K562 (cell line): ENCODE data around the gene SIK3. TPM values are rescaled to one million over a fixed set of nuclear protein-coding genes. Genes with fewer than 3 reads are reported as not detected.

Source experiments
- ATAC-seq: fragments of 200-7000 bp; cut with Tn5 transposase; 3 replicates; pipeline ENCODE4 v1.9.1; 2020; ENCODE audit warnings: moderate library complexity
- BruUV-seq: library from RNA; stranded (reverse); fragments of 400-500 nt; replicated peaks from 2 replicates; lab custom pipeline; 2021; lab: Mats Ljungman, UMichigan
- CTCF ChIA-PET: fragments of 300-600 bp; formaldehyde crosslinking; extraction: SDS; loops from one replicate; lab custom pipeline; 2021; ENCODE audit warnings: low intra/inter-chr PET ratio; lab: Yijun Ruan, JAX
- POLR2A ChIA-PET: fragments of 300-600, 350-650 bp; sonication (Branson Sonifier 250); formaldehyde crosslinking; extraction: SDS; loops from one replicate; lab custom pipeline; 2021; ENCODE audit warnings: antibody characterized with exemption, inconsistent platforms; lab: Yijun Ruan, JAX
- DNase-seq, 4 experiments: peaks; one replicate each; pipeline versions ENCODE4 v3.0.0 to v3.0.0-alpha.2; 2011 to 2018; ENCODE audit warnings: low spot score in 3 of 4, mixed read lengths in 3 of 4; ENCODE audit errors: extremely low read depth in 1 of 4
- FAIRE-seq: peaks from 2 replicates; lab custom pipeline; 2011; peaks lifted over from hg19 to GRCh38; lab: Jason Lieb, UNC
- H2AFZ ChIP-seq: 2 replicates; pipeline ENCODE4 v1.6.0; 2011; ENCODE audit warnings: low read depth, low read length, control low read depth, inconsistent platforms
- H3K27ac ChIP-seq: fragments of 200-600 bp; 3 replicates; pipeline ENCODE4 v1.8.0; 2011; ENCODE audit warnings: low read depth, mild to moderate bottlenecking, control low read depth, inconsistent platforms, low read length, moderate library complexity, mixed read lengths; ENCODE audit errors: extremely low read depth
- H3K27me3 ChIP-seq, 2 experiments: fragments of 300-600 bp in 1 of 2; 2 replicates in 1 of 2; 3 replicates in 1 of 2; pipeline versions ENCODE4 v1.6.0 to v1.8.0; 2011; ENCODE audit warnings: inconsistent platforms in 2 of 2, low read length in 2 of 2, mild to moderate bottlenecking in 1 of 2, mixed read lengths in 1 of 2, moderate library complexity in 1 of 2; ENCODE audit not compliant: control insufficient read depth in 2 of 2, insufficient read depth in 2 of 2
- H3K36me3 ChIP-seq: fragments of 300-600 bp; 3 replicates; pipeline ENCODE4 v1.8.0; 2011; ENCODE audit warnings: mild to moderate bottlenecking, low read length, inconsistent platforms; ENCODE audit not compliant: control insufficient read depth, insufficient read depth
- H3K4me1 ChIP-seq, 2 experiments: fragments of 200-600 bp in 1 of 2; replicated peaks in 1 of 2; 2 replicates in 1 of 2; 3 replicates in 1 of 2; pipeline versions ENCODE4 v1.5.1 to v1.8.0; 2011; ENCODE audit warnings: inconsistent platforms in 2 of 2, low read length in 2 of 2, mild to moderate bottlenecking in 1 of 2, mixed read lengths in 1 of 2, moderate library complexity in 1 of 2; ENCODE audit not compliant: control insufficient read depth in 2 of 2, insufficient read depth in 2 of 2
- H3K4me2 ChIP-seq: 2 replicates; pipeline ENCODE4 v1.6.1; 2011; ENCODE audit warnings: low read length, control low read depth, inconsistent platforms, mixed read lengths; ENCODE audit not compliant: insufficient read depth
- H3K4me3 ChIP-seq: fragments of 200-600 bp; sonication (generic), shearing (Covaris generic); 2 replicates; pipeline ENCODE4 v1.5.1; 2016; ENCODE audit warnings: control low read depth, inconsistent platforms
- H3K79me2 ChIP-seq: fragments of 200-600 bp; 3 replicates; pipeline ENCODE4 v1.8.0; 2011; ENCODE audit warnings: low read length, inconsistent platforms; ENCODE audit not compliant: control insufficient read depth, insufficient read depth
- H3K9ac ChIP-seq, 2 experiments: 2 replicates each; pipeline versions ENCODE4 v1.6.0 to v1.6.1; 2011; ENCODE audit warnings: low read depth in 2 of 2, low read length in 2 of 2, control low read depth in 1 of 2, inconsistent platforms in 1 of 2, mild to moderate bottlenecking in 1 of 2, mixed read lengths in 1 of 2; ENCODE audit not compliant: insufficient read depth in 1 of 2
- H3K9me1 ChIP-seq: one replicate; pipeline ENCODE4 v1.6.0; 2011; ENCODE audit warnings: inconsistent platforms, mild to moderate bottlenecking, low read length, moderate library complexity; ENCODE audit not compliant: control insufficient read depth, insufficient read depth
- H3K9me3 ChIP-seq: replicated peaks from 2 replicates; pipeline ENCODE4 v1.5.1; 2011; ENCODE audit warnings: low read depth, low read length, inconsistent platforms; ENCODE audit not compliant: control insufficient read depth, insufficient read depth
- H4K20me1 ChIP-seq: replicated peaks from 2 replicates; pipeline ENCODE4 v1.6.1; 2011; ENCODE audit warnings: low read length, inconsistent platforms, mixed read lengths; ENCODE audit not compliant: control insufficient read depth, insufficient read depth
- ATF3 ChIP-seq, 2 experiments: fragments of 450-650 bp in 1 of 2; sonication (generic) in 1 of 2; formaldehyde crosslinking in 1 of 2; IDR thresholded peaks in 1 of 2; conservative IDR thresholded peaks in 1 of 2; 2 replicates each; pipeline versions ENCODE4 v1.6.1 to v1.8.1; 2016 to 2023; ENCODE audit warnings: mild to moderate bottlenecking in 2 of 2, moderate library complexity in 2 of 2, inconsistent platforms in 1 of 2, missing genetic modification reagents in 1 of 2
- CBFB ChIP-seq: sonication (generic); formaldehyde crosslinking; IDR thresholded peaks from 2 replicates; pipeline ENCODE4 v1.4.0; 2020; ENCODE audit warnings: mild to moderate bottlenecking, missing genetic modification reagents
- RBM25 ChIP-seq: fragments of 200-400 bp; formaldehyde crosslinking; IDR thresholded peaks from 2 replicates; pipeline ENCODE4 v1.6.1; 2018; ENCODE audit warnings: low read length, low read depth, moderate library complexity; ENCODE audit not compliant: severe bottlenecking
- ZNF121 ChIP-seq: sonication (generic); formaldehyde crosslinking; conservative IDR thresholded peaks from 2 replicates; pipeline ENCODE4 v1.8.0; 2022; ENCODE audit warnings: missing genetic modification reagents
- ZNF224 ChIP-seq: sonication (generic); formaldehyde crosslinking; IDR thresholded peaks from 2 replicates; pipeline ENCODE4 v1.8.0; 2022; ENCODE audit warnings: mild to moderate bottlenecking, missing genetic modification reagents
- ZNF695 ChIP-seq: fragments of 450-650 bp; formaldehyde crosslinking; IDR thresholded peaks from 2 replicates; pipeline ENCODE4 v1.4.0; 2020; ENCODE audit warnings: mild to moderate bottlenecking, moderate library complexity
- ZNF717 ChIP-seq: fragments of 250-450 bp; sonication (Bioruptor Pico); IDR thresholded peaks from 2 replicates; pipeline ENCODE4 v1.5.0; 2021
- WGBS: fragments of 100-300 bp; shearing (Covaris generic); methylation state at CpG from one replicate; pipeline ENCODE4 v1.1.6; 2016; ENCODE audit warnings: low coverage, mixed read lengths; ENCODE audit not compliant: insufficient coverage; ENCODE audit errors: missing lambda C conversion rate; 5-methylcytosine and 5-hydroxymethylcytosine counted together
- in situ Hi-C: fragments of 300-500 bp; cut with MboI; formaldehyde crosslinking; loops from 4 replicates; pipeline ENCODE4 v1.15.0; 2018; ENCODE audit warnings: inconsistent platforms, mixed read lengths
- intact Hi-C: fragments of 100-400 bp; cut with micrococcal nuclease; formaldehyde crosslinking; loops from 2 replicates; pipeline ENCODE4 v1.14.2; 2022
- polyA plus RNA-seq, 8 experiments: library from polyadenylated mRNA; depleted of rRNA in 4 of 8; stranded (reverse) in 5 of 8; unstranded in 3 of 8; fragments of >200 nt; fragmentation: Nextera tagmentation in 2 of 8; fragmentation: Illumina TruSeq in 1 of 8; extraction: Ambion mirVana in 2 of 8; extraction: Trizol in 1 of 8; gene quantifications; 2 replicates each; pipeline versions ENCODE4 v1.2.1 to v1.2.3, GENCODE V29; 2011 to 2014; ENCODE audit warnings: inconsistent platforms in 1 of 8, missing spikeins in 1 of 8
- total RNA-seq, 7 experiments: library from RNA; depleted of rRNA in 6 of 7; stranded (reverse); fragments of >200 nt in 6 of 7; fragmentation: Illumina TruSeq in 2 of 7; extraction: Trizol in 2 of 7; gene quantifications; 2 replicates each; pipeline versions ENCODE4 v1.2.1 to v1.2.3, GENCODE V29; 2011 to 2021; ENCODE audit warnings: low replicate concordance in 1 of 7

Gene SIK3
- total and polyA plus RNA-seq, 9 of the 15 experiments (the other 6 are each of a cell fraction or from before 2014, with no cell fraction given): 1.6 to 21.6 (median 8.0) TPM

- no peak for TF ChIP-seq ATF3 (IDR thresholded peaks at IDR 0.05)
- TF ChIP-seq ATF3 (CRISPR knock-in tag; conservative IDR thresholded peaks at IDR 0.05): no peak
- no peak for TF ChIP-seq CBFB (CRISPR knock-in tag)
- TF ChIP-seq ZNF717: no peak
- no peak for TF ChIP-seq ZNF224 (CRISPR knock-in tag)
These were observed 82.0 kb downstream of the SIK3 start (continued) for GRCh38 chr11:117016246-117016645.

GRCh38 chr11:117011541-117011898, 86.7 kb downstream of the SIK3 start:
- DNase-seq: no peak
- 76% methylated on average over 3 of the region's 3 CpGs for WGBS
- ChIA-PET CTCF (no interaction called here), POLR2A (interaction anchor here (0.7 to 2.2 kb wide), 4 partner anchors 9 to 169 kb away, joined by 3 to 7 read pairs (median 4); no protein-coding TSS in a partner anchor)
- Histone ChIP-seq H3K4me1 (peaks cover 0 to 3% of the 10 kb centered on the region in 2 experiments; a peak in 1 of 5 replicates), H3K9me1 (no peaks in the 10 kb centered on the region), H3K79me2 (peaks cover under 1% of the 10 kb centered on the region; the same call in 2 of the 3 replicates), H3K27me3 (no peaks in the 10 kb centered on the region), H3K9me3 (no peaks in the 10 kb centered on the region), H4K20me1 (peaks cover 8% of the 10 kb centered on the region; the same call in 1 of the 2 replicates), H3K4me2 (no peak overlapping the region), H3K36me3 (no peaks in the 10 kb centered on the region), H3K9ac (no peak overlapping the region), H2AFZ (no peak overlapping the region), H3K27ac (no peak overlapping the region), H3K4me3 (no peak overlapping the region)
- TF ChIP-seq ZNF121 (CRISPR knock-in tag) (peak; percentile 91), RBM25 (peak; percentile 66), ZNF695 (CRISPR knock-in tag) (no peak)
- in situ Hi-C loops: no loop called here
- FAIRE-seq: no peak
- ATAC-seq: no peak
- intact Hi-C loops: loop anchor here (5.0 kb wide), 1 partner anchor 86 kb away; the partner anchor contains the start of gene SIK3
- no TSS peak for BruUV-seq
